SK-N-MC (cell line): ENCODE results near the gene P2RY12.

Experiments
- EZH2 ChIP-seq: fragments of 200-600 bp; sonication (generic); IDR thresholded peaks from one replicate; pipeline ENCODE4 v1.6.1; 2017; ENCODE audit warnings: antibody characterized with exemption
- FOXP2 ChIP-seq: optimal IDR thresholded peaks from 2 replicates; pipeline ENCODE3; 2011; ENCODE audit warnings: mild to moderate bottlenecking, moderate library complexity; ENCODE audit not compliant: insufficient read depth; ENCODE audit errors: extremely low read length, control extremely low read depth
- POLR2AphosphoS5 ChIP-seq: IDR thresholded peaks from 2 replicates; pipeline ENCODE4 v1.6.1; 2012; ENCODE audit warnings: mild to moderate bottlenecking, low read depth, low read length, borderline replicate concordance

DNA sequence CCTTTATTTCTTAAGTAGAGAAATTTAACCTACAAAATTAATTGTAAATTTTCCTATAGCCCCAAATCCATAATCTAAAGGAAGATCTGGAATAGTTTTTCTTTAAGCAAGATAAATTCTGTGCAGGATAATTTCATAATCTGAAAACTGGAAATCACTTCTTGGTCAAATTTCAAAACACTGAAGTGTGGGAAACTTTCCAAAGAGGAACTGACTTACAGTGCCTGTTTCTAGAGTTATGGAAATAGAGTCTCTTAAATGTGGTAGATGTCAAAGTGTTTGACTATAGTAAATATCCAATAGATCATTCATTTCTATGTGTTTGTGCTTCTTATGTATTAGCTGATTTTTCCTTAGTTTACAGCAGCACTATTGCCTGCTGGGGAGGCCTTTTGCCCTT is 53.7 kb downstream of the P2RY12 start:
- no peak for TF ChIP-seq EZH2
- TF ChIP-seq POLR2AphosphoS5, result no peak
- TF ChIP-seq FOXP2, result no peak
